Endothelial cell of umbilical vein (primary cell): ENCODE results near the gene SYNGR1. TPM values are rescaled to one million over a fixed set of nuclear protein-coding genes. Genes with fewer than 3 reads are reported as not detected.

Experiments used
- BruUV-seq: library from RNA; stranded (reverse); fragments of 400-500 nt; replicated peaks from 2 replicates; lab custom pipeline; 2021; lab: Mats Ljungman, UMichigan
- CTCF ChIA-PET: fragments of 300-600, 350-600 bp; sonication (Branson Sonifier 250); formaldehyde crosslinking; loops from one replicate; lab custom pipeline; 2021; ENCODE audit warnings: antibody characterized with exemption, inconsistent platforms; lab: Charles Lee
- POLR2A ChIA-PET: fragments of 300-600, 350-600 bp; sonication (Branson Sonifier 250); formaldehyde crosslinking; loops from one replicate; lab custom pipeline; 2021; ENCODE audit warnings: antibody characterized with exemption, inconsistent platforms; lab: Charles Lee
- DNase-seq: peaks from one replicate; pipeline ENCODE4 v3.0.0-alpha.2; 2011; ENCODE audit warnings: low read depth, low spot score
- FAIRE-seq: peaks from 2 replicates; lab custom pipeline; 2011; peaks lifted over from hg19 to GRCh38; lab: Jason Lieb, UNC
- H2AFZ ChIP-seq: 2 replicates; pipeline ENCODE4 v1.6.0; 2012; ENCODE audit warnings: low read depth, low read length, control low read depth, inconsistent platforms
- H3K27ac ChIP-seq: 2 replicates; pipeline ENCODE4 v1.5.1; 2011; ENCODE audit warnings: low read depth, mild to moderate bottlenecking, control low read depth, low read length, moderate library complexity; ENCODE audit not compliant: insufficient read depth
- H3K27me3 ChIP-seq, 2 experiments: 2 replicates each; pipeline versions ENCODE4 v1.6.0 to v1.6.1; 2011; ENCODE audit warnings: low read length in 2 of 2, mixed read lengths in 1 of 2; ENCODE audit not compliant: control insufficient read depth in 2 of 2, insufficient read depth in 2 of 2
- H3K36me3 ChIP-seq, 2 experiments: 2 replicates in 1 of 2; 3 replicates in 1 of 2; pipeline ENCODE4 v1.5.1; 2011; ENCODE audit warnings: low read length in 2 of 2, mild to moderate bottlenecking in 1 of 2, moderate library complexity in 1 of 2; ENCODE audit not compliant: control insufficient read depth in 2 of 2, insufficient read depth in 2 of 2; ENCODE audit errors: extremely low read depth in 1 of 2
- H3K4me1 ChIP-seq: 3 replicates; pipeline ENCODE4 v1.5.1; 2011; ENCODE audit warnings: mild to moderate bottlenecking, low read length; ENCODE audit not compliant: control insufficient read depth, insufficient read depth; ENCODE audit errors: extremely low read depth
- H3K4me2 ChIP-seq: 2 replicates; pipeline ENCODE4 v1.6.1; 2011; ENCODE audit warnings: low read length, control low read depth, mixed read lengths; ENCODE audit not compliant: insufficient read depth
- H3K4me3 ChIP-seq, 3 experiments: fragments of 200-600 bp in 1 of 3; sonication (generic), shearing (Covaris generic) in 1 of 3; replicated peaks in 1 of 3; 2 replicates each; pipeline ENCODE4 v1.5.1; 2011 to 2016; ENCODE audit warnings: control low read depth in 3 of 3, low read length in 3 of 3, mild to moderate bottlenecking in 2 of 3, inconsistent platforms in 1 of 3, low read depth in 1 of 3, moderate library complexity in 1 of 3; ENCODE audit not compliant: insufficient read depth in 1 of 3
- H3K79me2 ChIP-seq: 2 replicates; pipeline ENCODE4 v1.6.0; 2012; ENCODE audit warnings: low read length, inconsistent platforms; ENCODE audit not compliant: control insufficient read depth, insufficient read depth
- H3K9ac ChIP-seq: replicated peaks from 2 replicates; pipeline ENCODE3; 2011; ENCODE audit warnings: low read length, control low read depth; ENCODE audit not compliant: insufficient read depth; ENCODE audit errors: extremely low read depth
- H3K9me1 ChIP-seq: replicated peaks from 3 replicates; pipeline ENCODE4 v1.6.0; 2011; ENCODE audit warnings: mild to moderate bottlenecking, low read length; ENCODE audit not compliant: control insufficient read depth, insufficient read depth; ENCODE audit errors: extremely low read depth
- H3K9me3 ChIP-seq: replicated peaks from 2 replicates; pipeline ENCODE4 v1.5.1; 2012; ENCODE audit warnings: low read length, inconsistent platforms; ENCODE audit not compliant: control insufficient read depth, insufficient read depth
- H4K20me1 ChIP-seq: replicated peaks from 2 replicates; pipeline ENCODE3; 2011; ENCODE audit warnings: mild to moderate bottlenecking, low read length; ENCODE audit not compliant: control insufficient read depth, insufficient read depth; ENCODE audit errors: extremely low read depth
- FOS ChIP-seq: IDR thresholded peaks from 2 replicates; pipeline ENCODE4 v1.6.1; 2011; ENCODE audit warnings: mild to moderate bottlenecking, low read length, moderate library complexity, borderline replicate concordance; ENCODE audit not compliant: insufficient read depth
- GATA2 ChIP-seq: IDR thresholded peaks from 2 replicates; pipeline ENCODE4 v1.7.0; 2011; ENCODE audit warnings: low read depth, mild to moderate bottlenecking, moderate library complexity, mixed read lengths, low read length; ENCODE audit not compliant: insufficient read length, insufficient read depth
- JUN ChIP-seq: IDR thresholded peaks from 2 replicates; pipeline ENCODE4 v1.6.1; 2011; ENCODE audit warnings: borderline replicate concordance, low read depth; ENCODE audit not compliant: insufficient read length, insufficient read depth
- MYC ChIP-seq: IDR thresholded peaks from one replicate; pipeline ENCODE4 v1.6.1; 2011; ENCODE audit warnings: mild to moderate bottlenecking, low read depth, low read length
- POLR2A ChIP-seq: IDR thresholded peaks from 2 replicates; pipeline ENCODE4 v1.6.1; 2012; ENCODE audit warnings: low read depth, mild to moderate bottlenecking, control low read depth, low read length
- POLR2AphosphoS5 ChIP-seq: IDR thresholded peaks from 2 replicates; pipeline ENCODE4 v1.6.1; 2012; ENCODE audit warnings: low read depth, mild to moderate bottlenecking, control low read depth, low read length, moderate library complexity; ENCODE audit not compliant: insufficient read depth
- dilution Hi-C: fragments of 300-500 bp; cut with MboI; formaldehyde crosslinking; loops from one replicate; pipeline ENCODE4 v1.15.0; 2019; ENCODE audit warnings: low sequenced_read_pairs; ENCODE audit not compliant: extremely low pct_ligation_motif_present
- intact Hi-C: fragments of 100-400 bp; cut with micrococcal nuclease; formaldehyde crosslinking; loops from one replicate; pipeline ENCODE4 v1.10.0; 2022
- polyA plus RNA-seq, 4 experiments: library from polyadenylated mRNA; depleted of rRNA in 3 of 4; stranded (reverse) in 3 of 4; unstranded in 1 of 4; fragments of >200 nt; gene quantifications; 2 replicates each; pipeline versions ENCODE4 v1.2.1 to v1.2.3, GENCODE V29; 2011 to 2012; ENCODE audit warnings: missing spikeins in 1 of 4
- total RNA-seq: library from RNA; stranded (reverse); gene quantifications from 2 replicates; pipeline ENCODE4 v1.2.3, GENCODE V29; 2021
- TF ChIP-seq, protein P1 (sequence below), 2 donors: IDR thresholded peaks; 1 replicate in 1 of 2; 2 replicates in 1 of 2; pipeline ENCODE4 v1.5.1; 2011; ENCODE audit warnings: low read length in 2 of 2, mild to moderate bottlenecking in 2 of 2, moderate library complexity in 2 of 2, control low read depth in 1 of 2, inconsistent platforms in 1 of 2, low read depth in 1 of 2; ENCODE audit not compliant: insufficient read depth in 1 of 2; ENCODE audit errors: extremely low read depth in 1 of 2
- TF ChIP-seq, protein P2 (sequence below): IDR thresholded peaks from 2 replicates; pipeline ENCODE4 v1.6.1; 2011; ENCODE audit not compliant: insufficient read depth, insufficient read length

Gene SYNGR1
- total and polyA plus RNA-seq, 2 donors (not counting 3 experiments of a cell fraction or from before 2014, with no cell fraction given): 3.8 to 10.2 TPM

DNA sequence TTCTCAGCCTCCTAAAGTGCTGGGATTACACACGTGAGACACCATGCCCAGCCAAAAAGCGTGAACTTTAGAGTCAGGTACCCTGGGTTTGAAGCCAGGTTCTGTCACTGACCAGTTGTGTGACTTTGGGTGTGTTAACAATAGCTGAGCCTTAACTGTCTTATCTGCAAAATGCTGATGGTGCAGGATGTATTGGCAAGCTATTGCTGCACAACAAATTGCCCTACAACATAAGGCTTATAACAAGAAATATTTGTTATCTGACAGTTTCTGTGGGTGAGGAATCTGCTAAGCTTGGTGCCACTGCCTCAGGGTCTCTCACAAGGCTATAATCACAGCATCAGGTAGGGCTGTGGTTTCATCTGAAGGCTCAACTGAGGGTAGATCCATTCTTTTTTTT lies 21.9 kb downstream of the SYNGR1 start:
- dilution Hi-C loops: no loop called here
- POLR2A ChIA-PET: interaction anchor here (1.0 kb wide), 1 partner anchor 52 kb away, joined by 3 read pairs; the partner anchor contains the start of gene RPL3
- no peaks in the 10 kb centered on the region for H3K4me1 ChIP-seq

More for the DNA sequence above, 21.9 kb downstream of the SYNGR1 start:
- FAIRE-seq (no peak), DNase-seq (no peak)
- Histone ChIP-seq H3K4me3 (no peak overlapping the region), H3K4me2 (no peak overlapping the region), H2AFZ (no peak overlapping the region), H3K9me3 (no peaks in the 10 kb centered on the region), H3K36me3 (no peaks in the 10 kb centered on the region), H3K27me3 (no peaks in the 10 kb centered on the region), H3K9me1 (no peaks in the 10 kb centered on the region), H3K9ac (no peak overlapping the region), H4K20me1 (no peaks in the 10 kb centered on the region), H3K27ac (no peak overlapping the region), H3K79me2 (no peaks in the 10 kb centered on the region)
- CTCF ChIA-PET: interaction anchor here (1.1 kb wide), 1 partner anchor 29 kb away, joined by 4 read pairs; no protein-coding TSS in a partner anchor
- no TSS peak for BruUV-seq
- TF ChIP-seq FOS (no peak), GATA2 (no peak), MYC (no peak), POLR2AphosphoS5 (no peak), JUN (no peak), POLR2A (no peak)
- TF ChIP-seq, protein P1, sequence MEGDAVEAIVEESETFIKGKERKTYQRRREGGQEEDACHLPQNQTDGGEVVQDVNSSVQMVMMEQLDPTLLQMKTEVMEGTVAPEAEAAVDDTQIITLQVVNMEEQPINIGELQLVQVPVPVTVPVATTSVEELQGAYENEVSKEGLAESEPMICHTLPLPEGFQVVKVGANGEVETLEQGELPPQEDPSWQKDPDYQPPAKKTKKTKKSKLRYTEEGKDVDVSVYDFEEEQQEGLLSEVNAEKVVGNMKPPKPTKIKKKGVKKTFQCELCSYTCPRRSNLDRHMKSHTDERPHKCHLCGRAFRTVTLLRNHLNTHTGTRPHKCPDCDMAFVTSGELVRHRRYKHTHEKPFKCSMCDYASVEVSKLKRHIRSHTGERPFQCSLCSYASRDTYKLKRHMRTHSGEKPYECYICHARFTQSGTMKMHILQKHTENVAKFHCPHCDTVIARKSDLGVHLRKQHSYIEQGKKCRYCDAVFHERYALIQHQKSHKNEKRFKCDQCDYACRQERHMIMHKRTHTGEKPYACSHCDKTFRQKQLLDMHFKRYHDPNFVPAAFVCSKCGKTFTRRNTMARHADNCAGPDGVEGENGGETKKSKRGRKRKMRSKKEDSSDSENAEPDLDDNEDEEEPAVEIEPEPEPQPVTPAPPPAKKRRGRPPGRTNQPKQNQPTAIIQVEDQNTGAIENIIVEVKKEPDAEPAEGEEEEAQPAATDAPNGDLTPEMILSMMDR (IDR thresholded peaks at IDR 0.05; ENCODE audit: extremely low read depth in 1 of 2, insufficient read depth in 1 of 2, low read depth in 1 of 2, low read length in 2 of 2): no peak
- TF ChIP-seq, protein P2, sequence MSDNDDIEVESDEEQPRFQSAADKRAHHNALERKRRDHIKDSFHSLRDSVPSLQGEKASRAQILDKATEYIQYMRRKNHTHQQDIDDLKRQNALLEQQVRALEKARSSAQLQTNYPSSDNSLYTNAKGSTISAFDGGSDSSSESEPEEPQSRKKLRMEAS: no peak
- intact Hi-C loops: no loop called here
